HepG2 (cell line): ENCODE results near the gene SFT2D2. TPM values are rescaled to one million over a fixed set of nuclear protein-coding genes. Genes with fewer than 3 reads are reported as not detected.
A peak's percentile ranks its signal among the peaks of the same experiment; 100 is the strongest.

Experiments used
- GTF2F1 ChIP-seq: fragments of 150-350 bp; IDR thresholded peaks from 2 replicates; pipeline ENCODE4 v1.6.1; 2014; ENCODE audit warnings: low read length
- HNF4G ChIP-seq, 2 experiments: sonication (generic) in 1 of 2; formaldehyde crosslinking in 1 of 2; IDR thresholded peaks; 2 replicates each; pipeline versions ENCODE4 v1.4.0 to v1.6.1; 2011 to 2020; ENCODE audit warnings: borderline replicate concordance in 2 of 2, low read depth in 2 of 2, mild to moderate bottlenecking in 2 of 2, low read length in 1 of 2, missing genetic modification reagents in 1 of 2, moderate library complexity in 1 of 2
- MLLT10 ChIP-seq: sonication (generic); formaldehyde crosslinking; IDR thresholded peaks from 2 replicates; pipeline ENCODE4 v1.4.0; 2020; ENCODE audit warnings: missing genetic modification reagents
- NCOA5 ChIP-seq: sonication (generic); formaldehyde crosslinking; IDR thresholded peaks from 2 replicates; pipeline ENCODE4 v1.4.0; 2020; ENCODE audit warnings: missing genetic modification reagents
- NPAS2 ChIP-seq: sonication (generic); formaldehyde crosslinking; IDR thresholded peaks from 2 replicates; pipeline ENCODE4 v1.8.0; 2022; ENCODE audit warnings: mild to moderate bottlenecking, missing genetic modification reagents, borderline replicate concordance
- PAX8 ChIP-seq: sonication (generic); formaldehyde crosslinking; IDR thresholded peaks from 2 replicates; pipeline ENCODE4 v1.8.0; 2022; ENCODE audit warnings: mild to moderate bottlenecking, missing genetic modification reagents, borderline replicate concordance
- PCBP1 ChIP-seq: fragments of 200-400 bp; formaldehyde crosslinking; IDR thresholded peaks from 2 replicates; pipeline ENCODE4 v1.6.1; 2017; ENCODE audit warnings: mild to moderate bottlenecking, low read depth, low read length, borderline replicate concordance
- PRPF4 ChIP-seq: fragments of 200-400 bp; formaldehyde crosslinking; IDR thresholded peaks from 2 replicates; pipeline ENCODE4 v1.6.1; 2016; ENCODE audit warnings: low read length, low read depth; ENCODE audit not compliant: poor library complexity, severe bottlenecking
- SUZ12 ChIP-seq: fragments of 150-350 bp; IDR thresholded peaks from 2 replicates; pipeline ENCODE4 v1.6.1; 2014; ENCODE audit warnings: low read depth, low read length
- THYN1 ChIP-seq: sonication (generic); formaldehyde crosslinking; IDR thresholded peaks from 2 replicates; pipeline ENCODE4 v1.8.1; 2023; ENCODE audit warnings: low read depth, mild to moderate bottlenecking, moderate library complexity, missing genetic modification reagents, borderline replicate concordance
- ZBTB42 ChIP-seq: sonication (generic); formaldehyde crosslinking; IDR thresholded peaks from 2 replicates; pipeline ENCODE4 v1.5.0; 2020; ENCODE audit warnings: mild to moderate bottlenecking, missing genetic modification reagents
- ZNF83 ChIP-seq: sonication (generic); formaldehyde crosslinking; IDR thresholded peaks from 2 replicates; pipeline ENCODE4 v1.4.0; 2020; ENCODE audit warnings: missing genetic modification reagents, mild to moderate bottlenecking, borderline replicate concordance
- polyA plus RNA-seq, 8 experiments: library from polyadenylated mRNA; depleted of rRNA in 3 of 8; stranded (reverse) in 7 of 8; unstranded in 1 of 8; fragments of >200 nt; fragmentation: Illumina TruSeq in 4 of 8; extraction: Trizol in 4 of 8; gene quantifications; 2 replicates each; pipeline versions ENCODE4 v1.2.1 to v1.2.3, GENCODE V29; 2011 to 2016; ENCODE audit warnings: low read depth in 4 of 8, missing spikeins in 1 of 8, mixed read lengths in 1 of 8; ENCODE audit not compliant: insufficient read depth in 1 of 8
- total RNA-seq, 5 experiments: library from RNA; depleted of rRNA; stranded (reverse); fragments of >200 nt; fragmentation: Illumina TruSeq; extraction: Trizol; gene quantifications; 2 replicates each; pipeline ENCODE4 v1.2.3, GENCODE V29; 2016; ENCODE audit warnings: low read depth in 1 of 5
- TF ChIP-seq, protein P1 (sequence below): sonication (generic); formaldehyde crosslinking; IDR thresholded peaks from 2 replicates; pipeline ENCODE4 v1.5.0; 2020; ENCODE audit warnings: mild to moderate bottlenecking, missing genetic modification reagents
- TF ChIP-seq, protein P2 (sequence below): sonication (generic); formaldehyde crosslinking; IDR thresholded peaks from one replicate; pipeline ENCODE4 v1.5.1; 2020; ENCODE audit warnings: mild to moderate bottlenecking, missing genetic modification reagents; ENCODE audit errors: not compliant biosample characterization
- TF ChIP-seq, protein P3 (sequence below): sonication (generic); formaldehyde crosslinking; conservative IDR thresholded peaks from 2 replicates; pipeline ENCODE4 v1.4.0; 2020; ENCODE audit warnings: missing genetic modification reagents

Gene SFT2D2
- total and polyA plus RNA-seq, 2 of the 13 experiments (the other 11 are each of a cell fraction or from before 2014, with no cell fraction given) = 10.0 to 28.8 TPM

DNA sequence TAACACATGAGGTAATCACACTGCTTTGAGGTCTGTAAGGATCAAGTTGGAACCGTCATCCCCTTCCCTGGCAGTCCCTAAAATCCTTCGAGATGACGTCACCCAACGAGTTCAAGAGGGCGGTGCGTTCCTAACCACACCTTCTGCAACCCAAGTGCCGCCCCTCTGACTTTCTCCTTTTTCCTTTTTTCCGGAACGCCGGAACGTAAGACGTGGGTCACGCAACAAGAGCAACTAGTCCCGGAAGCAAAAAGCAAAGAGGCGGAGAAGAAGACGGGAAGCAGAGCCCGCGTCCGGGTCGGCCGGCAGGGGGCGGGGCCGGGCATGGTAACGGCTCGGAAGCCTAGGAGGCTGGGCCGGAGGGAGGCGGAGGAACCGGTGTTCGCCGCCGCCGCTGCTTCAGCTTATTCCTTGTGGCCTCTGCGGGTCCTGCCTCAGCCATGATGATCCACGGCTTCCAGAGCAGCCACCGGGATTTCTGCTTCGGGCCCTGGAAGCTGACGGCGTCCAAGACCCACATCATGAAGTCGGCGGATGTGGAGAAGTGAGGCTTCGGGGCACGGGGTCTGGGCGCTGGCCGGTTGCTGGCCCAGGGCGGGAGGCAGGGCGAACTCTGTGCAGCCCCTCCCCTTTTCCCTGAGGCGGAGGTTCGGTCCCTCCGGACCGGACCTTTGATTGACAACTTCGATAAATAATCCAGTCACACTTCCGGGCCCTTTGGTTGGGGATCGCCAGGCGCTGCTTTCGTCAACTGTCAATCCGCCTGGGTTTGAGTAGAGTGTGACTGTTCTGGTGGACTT, 47.0 kb upstream of the SFT2D2 start, which contains the start of gene TIPRL (continued):
- TF ChIP-seq, protein P1, sequence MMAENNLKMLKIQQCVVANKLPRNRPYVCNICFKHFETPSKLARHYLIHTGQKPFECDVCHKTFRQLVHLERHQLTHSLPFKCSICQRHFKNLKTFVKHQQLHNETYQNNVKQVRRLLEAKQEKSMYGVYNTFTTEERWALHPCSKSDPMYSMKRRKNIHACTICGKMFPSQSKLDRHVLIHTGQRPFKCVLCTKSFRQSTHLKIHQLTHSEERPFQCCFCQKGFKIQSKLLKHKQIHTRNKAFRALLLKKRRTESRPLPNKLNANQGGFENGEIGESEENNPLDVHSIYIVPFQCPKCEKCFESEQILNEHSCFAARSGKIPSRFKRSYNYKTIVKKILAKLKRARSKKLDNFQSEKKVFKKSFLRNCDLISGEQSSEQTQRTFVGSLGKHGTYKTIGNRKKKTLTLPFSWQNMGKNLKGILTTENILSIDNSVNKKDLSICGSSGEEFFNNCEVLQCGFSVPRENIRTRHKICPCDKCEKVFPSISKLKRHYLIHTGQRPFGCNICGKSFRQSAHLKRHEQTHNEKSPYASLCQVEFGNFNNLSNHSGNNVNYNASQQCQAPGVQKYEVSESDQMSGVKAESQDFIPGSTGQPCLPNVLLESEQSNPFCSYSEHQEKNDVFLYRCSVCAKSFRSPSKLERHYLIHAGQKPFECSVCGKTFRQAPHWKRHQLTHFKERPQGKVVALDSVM = peak; percentile 30; the same call in 1 of the 2 replicates
- TF ChIP-seq, protein P2, sequence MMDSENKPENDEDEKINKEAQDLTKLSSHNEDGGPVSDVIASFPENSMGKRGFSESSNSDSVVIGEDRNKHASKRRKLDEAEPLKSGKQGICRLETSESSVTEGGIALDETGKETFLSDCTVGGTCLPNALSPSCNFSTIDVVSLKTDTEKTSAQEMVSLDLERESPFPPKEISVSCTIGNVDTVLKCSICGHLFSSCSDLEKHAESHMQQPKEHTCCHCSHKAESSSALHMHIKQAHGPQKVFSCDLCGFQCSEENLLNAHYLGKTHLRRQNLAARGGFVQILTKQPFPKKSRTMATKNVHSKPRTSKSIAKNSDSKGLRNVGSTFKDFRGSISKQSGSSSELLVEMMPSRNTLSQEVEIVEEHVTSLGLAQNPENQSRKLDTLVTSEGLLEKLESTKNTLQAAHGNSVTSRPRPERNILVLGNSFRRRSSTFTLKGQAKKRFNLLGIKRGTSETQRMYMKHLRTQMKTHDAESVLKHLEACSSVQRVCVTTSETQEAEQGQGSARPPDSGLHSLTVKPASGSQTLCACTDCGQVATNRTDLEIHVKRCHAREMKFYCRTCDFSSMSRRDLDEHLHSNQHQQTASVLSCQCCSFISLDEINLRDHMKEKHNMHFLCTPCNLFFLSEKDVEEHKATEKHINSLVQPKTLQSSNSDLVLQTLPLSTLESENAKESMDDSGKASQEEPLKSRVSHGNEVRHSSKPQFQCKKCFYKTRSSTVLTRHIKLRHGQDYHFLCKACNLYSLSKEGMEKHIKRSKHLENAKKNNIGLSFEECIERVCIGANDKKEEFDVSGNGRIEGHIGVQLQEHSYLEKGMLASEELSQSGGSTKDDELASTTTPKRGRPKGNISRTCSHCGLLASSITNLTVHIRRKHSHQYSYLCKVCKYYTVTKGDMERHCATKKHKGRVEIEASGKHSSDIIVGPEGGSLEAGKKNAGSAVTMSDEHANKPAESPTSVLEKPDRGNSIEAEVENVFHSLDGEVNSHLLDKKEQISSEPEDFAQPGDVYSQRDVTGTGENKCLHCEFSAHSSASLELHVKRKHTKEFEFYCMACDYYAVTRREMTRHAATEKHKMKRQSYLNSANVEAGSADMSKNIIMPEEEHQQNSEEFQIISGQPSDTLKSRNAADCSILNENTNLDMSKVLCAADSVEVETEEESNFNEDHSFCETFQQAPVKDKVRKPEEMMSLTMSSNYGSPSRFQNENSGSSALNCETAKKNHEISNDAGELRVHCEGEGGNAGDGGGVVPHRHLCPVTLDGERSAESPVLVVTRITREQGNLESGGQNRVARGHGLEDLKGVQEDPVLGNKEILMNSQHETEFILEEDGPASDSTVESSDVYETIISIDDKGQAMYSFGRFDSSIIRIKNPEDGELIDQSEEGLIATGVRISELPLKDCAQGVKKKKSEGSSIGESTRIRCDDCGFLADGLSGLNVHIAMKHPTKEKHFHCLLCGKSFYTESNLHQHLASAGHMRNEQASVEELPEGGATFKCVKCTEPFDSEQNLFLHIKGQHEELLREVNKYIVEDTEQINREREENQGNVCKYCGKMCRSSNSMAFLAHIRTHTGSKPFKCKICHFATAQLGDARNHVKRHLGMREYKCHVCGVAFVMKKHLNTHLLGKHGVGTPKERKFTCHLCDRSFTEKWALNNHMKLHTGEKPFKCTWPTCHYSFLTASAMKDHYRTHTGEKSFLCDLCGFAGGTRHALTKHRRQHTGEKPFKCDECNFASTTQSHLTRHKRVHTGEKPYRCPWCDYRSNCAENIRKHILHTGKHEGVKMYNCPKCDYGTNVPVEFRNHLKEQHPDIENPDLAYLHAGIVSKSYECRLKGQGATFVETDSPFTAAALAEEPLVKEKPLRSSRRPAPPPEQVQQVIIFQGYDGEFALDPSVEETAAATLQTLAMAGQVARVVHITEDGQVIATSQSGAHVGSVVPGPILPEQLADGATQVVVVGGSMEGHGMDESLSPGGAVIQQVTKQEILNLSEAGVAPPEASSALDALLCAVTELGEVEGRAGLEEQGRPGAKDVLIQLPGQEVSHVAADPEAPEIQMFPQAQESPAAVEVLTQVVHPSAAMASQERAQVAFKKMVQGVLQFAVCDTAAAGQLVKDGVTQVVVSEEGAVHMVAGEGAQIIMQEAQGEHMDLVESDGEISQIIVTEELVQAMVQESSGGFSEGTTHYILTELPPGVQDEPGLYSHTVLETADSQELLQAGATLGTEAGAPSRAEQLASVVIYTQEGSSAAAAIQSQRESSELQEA (CRISPR knock-in tag) = peak; percentile 74
- TF ChIP-seq PCBP1 (no peak), NCOA5 (CRISPR knock-in tag) (no peak), NPAS2 (CRISPR knock-in tag) (no peak), GTF2F1 (no peak), MLLT10 (no peak), ZNF83 (CRISPR knock-in tag) (0 out of 2 replicates have a peak, but pooled peaks have one; percentile 19), ZBTB42 (CRISPR knock-in tag) (no peak), THYN1 (0 out of 2 replicates have a peak, but pooled peaks have one; percentile 37), PAX8 (no peak), SUZ12 (no peak), PRPF4 (no peak), HNF4G (IDR thresholded peaks at IDR 0.05; ENCODE audit: borderline replicate concordance, low read depth, low read length) (peak; percentile 3; the same call in 1 of the 2 replicates), HNF4G (CRISPR knock-in tag; IDR thresholded peaks at IDR 0.05; ENCODE audit: borderline replicate concordance, low read depth) (0 out of 2 replicates have a peak, but pooled peaks have one; percentile 61)
- TF ChIP-seq, protein P3, sequence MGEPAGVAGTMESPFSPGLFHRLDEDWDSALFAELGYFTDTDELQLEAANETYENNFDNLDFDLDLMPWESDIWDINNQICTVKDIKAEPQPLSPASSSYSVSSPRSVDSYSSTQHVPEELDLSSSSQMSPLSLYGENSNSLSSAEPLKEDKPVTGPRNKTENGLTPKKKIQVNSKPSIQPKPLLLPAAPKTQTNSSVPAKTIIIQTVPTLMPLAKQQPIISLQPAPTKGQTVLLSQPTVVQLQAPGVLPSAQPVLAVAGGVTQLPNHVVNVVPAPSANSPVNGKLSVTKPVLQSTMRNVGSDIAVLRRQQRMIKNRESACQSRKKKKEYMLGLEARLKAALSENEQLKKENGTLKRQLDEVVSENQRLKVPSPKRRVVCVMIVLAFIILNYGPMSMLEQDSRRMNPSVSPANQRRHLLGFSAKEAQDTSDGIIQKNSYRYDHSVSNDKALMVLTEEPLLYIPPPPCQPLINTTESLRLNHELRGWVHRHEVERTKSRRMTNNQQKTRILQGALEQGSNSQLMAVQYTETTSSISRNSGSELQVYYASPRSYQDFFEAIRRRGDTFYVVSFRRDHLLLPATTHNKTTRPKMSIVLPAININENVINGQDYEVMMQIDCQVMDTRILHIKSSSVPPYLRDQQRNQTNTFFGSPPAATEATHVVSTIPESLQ (CRISPR knock-in tag) = no peak
